ENCODE data around the gene CCS.

CCS gene

DNA sequence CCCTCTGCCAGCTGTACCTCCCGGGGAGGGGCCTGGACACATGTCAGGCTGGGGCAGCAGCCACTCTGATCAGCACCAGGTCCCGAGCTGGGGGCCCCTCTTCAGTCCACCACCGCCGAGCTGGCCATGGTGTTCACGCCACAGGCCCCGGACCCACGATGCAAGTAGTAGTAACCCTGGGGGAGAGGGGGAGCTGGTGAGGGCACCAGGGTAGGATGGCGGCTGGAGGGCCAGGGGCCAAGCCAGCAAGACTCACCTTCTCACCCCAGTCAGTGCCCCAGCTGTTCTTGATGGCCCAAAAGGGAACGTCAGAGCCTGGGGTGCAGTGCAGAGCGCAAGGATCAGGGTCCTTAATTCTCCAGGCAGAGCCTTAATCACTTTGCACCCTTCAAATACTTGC, 29.2 kb upstream of the CCS start:
- Histone ChIP-seq H3K4me1 (ENCODE audit: control insufficient read depth, insufficient read depth, low read length) (peaks cover 8% of the 10 kb centered on the region), H3K27me3 (ENCODE audit: control insufficient read depth, insufficient read depth, low read length) (peaks cover 11% of the 10 kb centered on the region), H3K36me3 (ENCODE audit: control insufficient read depth, insufficient read depth, low read length) (no peaks in the 10 kb centered on the region), H3K9ac (ENCODE audit: low read length) (no peak overlapping the region), H3K4me3 (ENCODE audit: low read length) (no peak overlapping the region), H3K9me3 (ENCODE audit: control insufficient read depth, low read length) (no peaks in the 10 kb centered on the region)

- no peaks in the 10 kb centered on the region for H3K9me3 ChIP-seq (ENCODE audit: control insufficient read depth, low read length)
- peaks cover 9% of the 10 kb centered on the region for H3K27me3 ChIP-seq (ENCODE audit: control insufficient read depth, insufficient read depth, low read length)
- H3K36me3 ChIP-seq (ENCODE audit: control insufficient read depth, insufficient read depth, low read length), result no peaks in the 10 kb centered on the region
- H3K4me1 ChIP-seq (ENCODE audit: control insufficient read depth, insufficient read depth, low read length), result peaks cover 8% of the 10 kb centered on the region
- no peak overlapping the region for H3K4me3 ChIP-seq (ENCODE audit: low read length)
- no peak overlapping the region for H3K9ac ChIP-seq (ENCODE audit: low read length)
These were observed 28.4 kb upstream of the CCS start for GRCh38 chr11:66564538-66564937.

- Histone ChIP-seq H3K4me3 (ENCODE audit: low read length) (no peak overlapping the region), H3K9me3 (ENCODE audit: control insufficient read depth, low read length) (no peaks in the 10 kb centered on the region), H3K27me3 (ENCODE audit: control insufficient read depth, insufficient read depth, low read length) (peaks cover 9% of the 10 kb centered on the region), H3K4me1 (ENCODE audit: control insufficient read depth, insufficient read depth, low read length) (peaks cover 8% of the 10 kb centered on the region), H3K9ac (ENCODE audit: low read length) (no peak overlapping the region), H3K36me3 (ENCODE audit: control insufficient read depth, insufficient read depth, low read length) (no peaks in the 10 kb centered on the region)
These were observed 28.0 kb upstream of the CCS start for GRCh38 chr11:66564984-66565383.

DNA sequence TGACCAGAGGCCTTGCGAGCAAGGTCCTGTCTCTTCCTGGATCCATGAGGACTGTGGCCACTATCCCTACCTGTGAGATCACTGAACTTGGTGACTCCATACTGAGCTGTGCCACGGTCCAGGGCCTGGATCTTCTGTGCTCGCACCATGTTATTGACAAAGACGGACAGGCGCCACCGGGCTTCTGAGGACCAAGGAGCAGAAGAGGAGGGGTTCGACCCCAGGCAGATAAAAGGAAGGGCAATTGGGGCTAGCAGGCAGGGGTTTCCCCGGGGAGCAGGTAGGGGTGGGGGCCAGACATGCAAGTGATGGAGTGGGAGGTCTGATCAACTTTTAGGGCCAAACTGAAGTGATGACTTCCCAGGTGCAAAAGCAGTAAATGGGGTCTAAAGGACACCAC, 26.8 kb upstream of the CCS start:
- Histone ChIP-seq H3K27me3 (ENCODE audit: control insufficient read depth, insufficient read depth, low read length) (peaks cover 9% of the 10 kb centered on the region), H3K4me3 (ENCODE audit: low read length) (no peak overlapping the region), H3K36me3 (ENCODE audit: control insufficient read depth, insufficient read depth, low read length) (no peaks in the 10 kb centered on the region), H3K9ac (ENCODE audit: low read length) (no peak overlapping the region), H3K9me3 (ENCODE audit: control insufficient read depth, low read length) (no peaks in the 10 kb centered on the region), H3K4me1 (ENCODE audit: control insufficient read depth, insufficient read depth, low read length) (peaks cover 8% of the 10 kb centered on the region)

- peaks cover 9% of the 10 kb centered on the region for H3K27me3 ChIP-seq (ENCODE audit: control insufficient read depth, insufficient read depth, low read length)
- no peaks in the 10 kb centered on the region for H3K36me3 ChIP-seq (ENCODE audit: control insufficient read depth, insufficient read depth, low read length)
- no peak overlapping the region for H3K4me3 ChIP-seq (ENCODE audit: low read length)
- H3K9ac ChIP-seq (ENCODE audit: low read length), result peak overlapping the region; percentile 50
- no peaks in the 10 kb centered on the region for H3K9me3 ChIP-seq (ENCODE audit: control insufficient read depth, low read length)
- peaks cover 8% of the 10 kb centered on the region for H3K4me1 ChIP-seq (ENCODE audit: control insufficient read depth, insufficient read depth, low read length)
These were observed 25.2 kb upstream of the CCS start for GRCh38 chr11:66567787-66568123.

GRCh38 chr11:66568124-66568916, 24.7 kb upstream of the CCS start, which contains the start of gene CTSF:
TSS of gene CTSF (minus strand) at chr11:66568606. CDS start at chr11:66568486, 120 bp downstream.
- Histone ChIP-seq H3K9ac (ENCODE audit: low read length) (peak within 1 kb of the TSS; percentile 50), H3K36me3 (ENCODE audit: control insufficient read depth, insufficient read depth, low read length) (no peaks in the 10 kb centered on the region), H3K4me3 (ENCODE audit: low read length) (peak within 1 kb of the TSS; percentile 28), H3K4me1 (ENCODE audit: control insufficient read depth, insufficient read depth, low read length) (peaks cover 8% of the 10 kb centered on the region), H3K9me3 (ENCODE audit: control insufficient read depth, low read length) (no peaks in the 10 kb centered on the region), H3K27me3 (ENCODE audit: control insufficient read depth, insufficient read depth, low read length) (peaks cover 9% of the 10 kb centered on the region)

DNA sequence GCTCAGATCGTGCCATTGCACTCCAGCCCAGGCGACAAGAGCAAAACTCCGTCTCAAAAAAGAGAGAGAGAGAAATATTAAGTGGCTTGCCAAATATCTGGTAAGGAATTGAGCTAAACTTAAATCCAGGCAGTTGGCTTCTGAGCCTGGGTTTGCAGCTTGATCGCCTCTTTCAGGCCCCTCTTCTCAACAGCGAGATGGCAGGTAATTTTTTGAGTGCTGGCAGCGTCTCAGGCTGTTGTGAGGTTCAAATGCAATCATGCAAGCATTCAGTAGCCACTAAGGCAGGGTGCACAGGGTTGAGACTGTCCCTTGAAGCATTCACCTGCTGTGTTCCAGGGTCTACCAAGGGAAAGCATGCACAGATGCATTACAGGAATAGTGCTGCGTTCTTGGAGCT, 23.9 kb upstream of the CCS start:
- Histone ChIP-seq H3K9me3 (ENCODE audit: control insufficient read depth, low read length) (no peaks in the 10 kb centered on the region), H3K9ac (ENCODE audit: low read length) (no peak overlapping the region), H3K36me3 (ENCODE audit: control insufficient read depth, insufficient read depth, low read length) (no peaks in the 10 kb centered on the region), H3K4me1 (ENCODE audit: control insufficient read depth, insufficient read depth, low read length) (peaks cover 8% of the 10 kb centered on the region), H3K27me3 (ENCODE audit: control insufficient read depth, insufficient read depth, low read length) (peaks cover 9% of the 10 kb centered on the region), H3K4me3 (ENCODE audit: low read length) (no peak overlapping the region)

GRCh38 chr11:66570079-66570849, 22.7 kb upstream of the CCS start:
- Histone ChIP-seq H3K36me3 (ENCODE audit: control insufficient read depth, insufficient read depth, low read length) (no peaks in the 10 kb centered on the region), H3K9me3 (ENCODE audit: control insufficient read depth, low read length) (no peaks in the 10 kb centered on the region), H3K4me1 (ENCODE audit: control insufficient read depth, insufficient read depth, low read length) (peaks cover 8% of the 10 kb centered on the region), H3K4me3 (ENCODE audit: low read length) (no peak overlapping the region), H3K9ac (ENCODE audit: low read length) (no peak overlapping the region), H3K27me3 (ENCODE audit: control insufficient read depth, insufficient read depth, low read length) (peaks cover 9% of the 10 kb centered on the region)

- Histone ChIP-seq H3K4me3 (ENCODE audit: low read length) (no peak overlapping the region), H3K9ac (ENCODE audit: low read length) (no peak overlapping the region), H3K9me3 (ENCODE audit: control insufficient read depth, low read length) (no peaks in the 10 kb centered on the region), H3K27me3 (ENCODE audit: control insufficient read depth, insufficient read depth, low read length) (peaks cover 9% of the 10 kb centered on the region), H3K4me1 (ENCODE audit: control insufficient read depth, insufficient read depth, low read length) (peaks cover 8% of the 10 kb centered on the region), H3K36me3 (ENCODE audit: control insufficient read depth, insufficient read depth, low read length) (no peaks in the 10 kb centered on the region)
These were observed 22.2 kb upstream of the CCS start for GRCh38 chr11:66570850-66571180.

- Histone ChIP-seq H3K27me3 (ENCODE audit: control insufficient read depth, insufficient read depth, low read length) (peaks cover 4% of the 10 kb centered on the region), H3K4me3 (ENCODE audit: low read length) (no peak overlapping the region), H3K9ac (ENCODE audit: low read length) (no peak overlapping the region), H3K9me3 (ENCODE audit: control insufficient read depth, low read length) (no peaks in the 10 kb centered on the region), H3K36me3 (ENCODE audit: control insufficient read depth, insufficient read depth, low read length) (no peaks in the 10 kb centered on the region), H3K4me1 (ENCODE audit: control insufficient read depth, insufficient read depth, low read length) (peaks cover 3% of the 10 kb centered on the region)
These were observed 13.9 kb upstream of the CCS start for GRCh38 chr11:66579017-66579606.

GRCh38 chr11:66580803-66581202, 12.2 kb upstream of the CCS start:
- H3K36me3 ChIP-seq (ENCODE audit: control insufficient read depth, insufficient read depth, low read length), result no peaks in the 10 kb centered on the region
- peaks cover 4% of the 10 kb centered on the region for H3K27me3 ChIP-seq (ENCODE audit: control insufficient read depth, insufficient read depth, low read length)
- H3K9ac ChIP-seq (ENCODE audit: low read length), result no peak overlapping the region
- no peaks in the 10 kb centered on the region for H3K9me3 ChIP-seq (ENCODE audit: control insufficient read depth, low read length)
- H3K4me1 ChIP-seq (ENCODE audit: control insufficient read depth, insufficient read depth, low read length), result peaks cover 3% of the 10 kb centered on the region
- H3K4me3 ChIP-seq (ENCODE audit: low read length), result no peak overlapping the region

DNA sequence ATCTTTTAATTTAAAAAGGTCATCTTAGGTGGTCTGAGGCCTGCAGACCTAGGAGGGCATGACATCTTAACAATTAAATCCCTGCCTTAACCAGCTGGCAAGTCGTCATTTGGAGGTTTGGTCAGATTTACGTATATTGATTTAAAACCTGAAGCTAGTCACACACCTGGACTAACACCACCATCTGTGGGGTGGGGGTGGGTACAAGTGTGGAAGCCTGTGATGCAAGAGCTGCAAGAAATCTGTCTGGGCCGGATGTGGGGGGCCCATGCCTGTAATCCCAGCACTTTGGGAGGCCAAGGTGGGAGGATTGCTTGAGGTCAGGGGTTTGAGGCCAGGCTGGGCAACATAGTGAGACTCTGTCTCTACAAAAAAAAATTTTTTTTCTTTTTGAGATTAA, 11.7 kb upstream of the CCS start:
- Histone ChIP-seq H3K4me1 (ENCODE audit: control insufficient read depth, insufficient read depth, low read length) (peaks cover 3% of the 10 kb centered on the region), H3K4me3 (ENCODE audit: low read length) (no peak overlapping the region), H3K27me3 (ENCODE audit: control insufficient read depth, insufficient read depth, low read length) (peaks cover 4% of the 10 kb centered on the region), H3K36me3 (ENCODE audit: control insufficient read depth, insufficient read depth, low read length) (no peaks in the 10 kb centered on the region), H3K9ac (ENCODE audit: low read length) (no peak overlapping the region), H3K9me3 (ENCODE audit: control insufficient read depth, low read length) (no peaks in the 10 kb centered on the region)

All from mucosa of stomach (tissue), 1 donor.